HL-60/S4 treated with retinoic acid at 250 ng/mL for 4 days and 3 days (cell line): ENCODE measurements around the gene RPTOR.

ENCODE experiments used
- in situ Hi-C: fragments of 300-500 bp; cut with MboI; formaldehyde crosslinking; loops from 2 replicates; pipeline ENCODE4 v1.7.0; 2022; ENCODE audit warnings: low sequenced_read_pairs

The RPTOR gene

GRCh38 chr17:81000631-81001357 lies 456.2 kb downstream of the RPTOR start:
- in situ Hi-C loops, result no loop called here

- in situ Hi-C loops, result no loop called here
These were observed 457.4 kb downstream of the RPTOR start for GRCh38 chr17:81002013-81002384.

- in situ Hi-C loops, result no loop called here
These were observed 458.0 kb downstream of the RPTOR start for GRCh38 chr17:81002409-81003361.

- in situ Hi-C loops, result no loop called here
These were observed 459.3 kb downstream of the RPTOR start for GRCh38 chr17:81003711-81004475.

GRCh38 chr17:81006891-81007290 lies 462.3 kb downstream of the RPTOR start:
- in situ Hi-C loops, result no loop called here

- in situ Hi-C loops, result no loop called here
These were observed 463.5 kb downstream of the RPTOR start for GRCh38 chr17:81008140-81008539.

- in situ Hi-C loops, result no loop called here
These were observed 464.5 kb downstream of the RPTOR start for GRCh38 chr17:81009136-81009535.

GRCh38 chr17:81010935-81011334 lies 466.3 kb downstream of the RPTOR start:
- in situ Hi-C loops, result no loop called here

GRCh38 chr17:81011951-81012350 lies 467.3 kb downstream of the RPTOR start:
- in situ Hi-C loops, result no loop called here

GRCh38 chr17:81012574-81013447 lies 468.2 kb downstream of the RPTOR start:
- in situ Hi-C loops, result no loop called here

- in situ Hi-C loops, result no loop called here
These were observed 469.0 kb downstream of the RPTOR start for GRCh38 chr17:81013642-81014041.

GRCh38 chr17:81015136-81015535 lies 470.5 kb downstream of the RPTOR start:
- in situ Hi-C loops, result no loop called here
